Naive thymus-derived CD8-positive, alpha-beta T cell (primary cell): ENCODE measurements around the gene KRT40. TPM values are rescaled to one million over a fixed set of nuclear protein-coding genes. Genes with fewer than 3 reads are reported as not detected.
A peak's percentile ranks its signal among the peaks of the same experiment; 100 is the strongest.

Source experiments
- ATAC-seq, 2 donors: fragments of 150-1000 bp; cut with Tn5 transposase in 1 of 2; sonication (Bioruptor Pico), chemical (Tn5 transposase) in 1 of 2; 1 replicate in 1 of 2; 2 replicates in 1 of 2; pipeline ENCODE4 v1.10.0; 2021; ENCODE audit warnings: mild to moderate bottlenecking in 2 of 2, moderate library complexity in 2 of 2
- POLR2A ChIA-PET: fragments of 350-600 bp; sonication (Branson Sonifier 250); formaldehyde crosslinking; loops from one replicate; lab custom pipeline; 2021; ENCODE audit warnings: antibody characterized with exemption; lab: Charles Lee
- DNase-seq, 10 donors: peaks; one replicate each; pipeline versions ENCODE4 v3.0.0 to v3.0.0-alpha.2; 2020 to 2022
- H3K27ac Mint-ChIP-seq, 10 donors: one replicate each; pipeline ENCODE4 v1.8.0; 2020 to 2022; ENCODE audit warnings: mild to moderate bottlenecking in 10 of 10, mixed read lengths in 10 of 10, moderate library complexity in 4 of 10, inconsistent platforms in 1 of 10
- H3K27me3 Mint-ChIP-seq, 5 donors: one replicate each; pipeline ENCODE4 v1.8.0; 2021 to 2022; ENCODE audit warnings: mixed read lengths in 5 of 5
- H3K36me3 Mint-ChIP-seq, 3 donors: one replicate each; pipeline ENCODE4 v1.8.0; 2020 to 2022; ENCODE audit warnings: mixed read lengths in 3 of 3, mild to moderate bottlenecking in 2 of 3, inconsistent platforms in 1 of 3
- H3K4me1 Mint-ChIP-seq, 4 donors: one replicate each; pipeline ENCODE4 v1.8.0; 2021 to 2022; ENCODE audit warnings: mixed read lengths in 4 of 4
- H3K4me3 Mint-ChIP-seq, 10 donors: one replicate each; pipeline ENCODE4 v1.8.0; 2020 to 2022; ENCODE audit warnings: mild to moderate bottlenecking in 10 of 10, mixed read lengths in 10 of 10, moderate library complexity in 6 of 10, inconsistent platforms in 1 of 10
- H3K9me3 Mint-ChIP-seq, 9 donors: one replicate each; pipeline ENCODE4 v1.8.0; 2020 to 2022; ENCODE audit warnings: mixed read lengths in 9 of 9, mild to moderate bottlenecking in 3 of 9, inconsistent platforms in 1 of 9, moderate library complexity in 1 of 9
- polyA plus RNA-seq, 3 donors: library from polyadenylated mRNA; unstranded; fragments of 300-500 nt; fragmentation: Illumina TruSeq; gene quantifications; one replicate each; pipeline ENCODE4 v1.2.3, GENCODE V29; 2021
- total RNA-seq, 8 experiments: library from RNA in 2 of 8; stranded (reverse) in 2 of 8; gene quantifications; one replicate each; pipeline ENCODE4 v1.2.3 and lab custom pipeline; 2021 to 2026

KRT40 gene
- total and polyA plus RNA-seq, 5 experiments from 2014 or later: not detected

DNA sequence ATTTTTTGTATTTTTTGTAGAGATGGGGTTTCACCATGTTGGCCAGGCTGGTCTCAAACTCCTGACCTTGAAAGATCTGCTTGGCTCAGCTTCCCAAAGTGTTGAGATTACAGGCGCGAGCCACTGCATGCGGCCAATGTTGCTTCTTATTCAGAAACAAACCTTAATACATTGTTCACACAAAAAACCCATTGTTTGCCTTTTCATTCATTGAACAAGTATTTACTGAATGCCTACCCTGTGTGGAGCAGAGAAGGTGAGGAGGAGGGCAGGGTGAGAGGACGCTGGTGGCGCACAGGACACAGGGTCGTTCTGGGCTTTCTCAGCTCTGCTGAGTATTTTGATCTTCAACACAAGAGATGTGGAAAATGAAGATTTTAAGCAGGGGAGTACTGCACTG lies 38.7 kb downstream of the KRT40 start:
- DNase-seq (no peak), ATAC-seq (no peak)
- Mint-ChIP-seq H3K4me3 (no peak overlapping the region), H3K27ac (no peak overlapping the region), H3K9me3 (peaks cover 0 to 2% (median 0%) of the 10 kb centered on the region in 9 donors), H3K4me1 (peaks cover 0 to 4% (median 2%) of the 10 kb centered on the region in 4 donors), H3K27me3 (peaks cover 33 to 79% (median 51%) of the 10 kb centered on the region in 5 donors), H3K36me3 (no peaks in the 10 kb centered on the region)
- POLR2A ChIA-PET: no interaction called here

GRCh38 chr17:40944531-40944930 lies 39.6 kb downstream of the KRT40 start:
- ATAC-seq: no peak
- DNase-seq: no peak
- POLR2A ChIA-PET: no interaction called here
- H3K27me3 Mint-ChIP-seq: peaks cover 28 to 70% (median 45%) of the 10 kb centered on the region in 5 donors
- H3K27ac Mint-ChIP-seq: no peak overlapping the region
- H3K4me3 Mint-ChIP-seq: no peak overlapping the region
- H3K4me1 Mint-ChIP-seq: peaks cover 0 to 4% (median 2%) of the 10 kb centered on the region in 4 donors
- H3K9me3 Mint-ChIP-seq: peaks cover 0 to 2% (median 0%) of the 10 kb centered on the region in 9 donors
- no peaks in the 10 kb centered on the region for H3K36me3 Mint-ChIP-seq

DNA sequence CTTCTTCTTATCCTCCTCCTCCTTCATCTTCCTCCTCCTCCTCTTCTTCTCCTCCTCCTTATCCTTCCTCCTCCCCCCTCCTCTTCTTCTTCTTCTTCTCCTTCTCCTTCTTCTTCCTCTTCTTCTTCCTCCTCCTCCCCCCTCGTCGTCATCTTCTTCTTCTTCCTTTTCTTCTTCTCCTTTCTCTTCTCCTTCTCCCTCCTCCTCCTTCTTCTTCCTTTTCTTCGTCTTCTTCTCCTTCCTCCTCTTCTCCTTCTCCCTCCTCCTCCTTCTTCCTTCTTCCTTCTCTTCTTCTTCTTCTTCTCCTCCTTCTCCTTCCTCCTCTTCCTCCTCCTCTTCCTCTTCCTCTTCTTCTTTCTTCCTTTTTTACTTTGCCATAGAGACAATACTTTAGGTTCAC lies 41.6 kb downstream of the KRT40 start:
- Mint-ChIP-seq H3K4me1 (peaks cover 0 to 4% (median 0%) of the 10 kb centered on the region in 4 donors), H3K27me3 (peaks cover 22 to 51% (median 28%) of the 10 kb centered on the region in 5 donors), H3K36me3 (no peaks in the 10 kb centered on the region), H3K4me3 (no peak overlapping the region), H3K9me3 (peaks cover 0 to 2% (median 0%) of the 10 kb centered on the region in 9 donors), H3K27ac (no peak overlapping the region)
- POLR2A ChIA-PET: no interaction called here
- DNase-seq (no peak), ATAC-seq (no peak)

GRCh38 chr17:40940266-40940665 lies 43.9 kb downstream of the KRT40 start:
- POLR2A ChIA-PET: no interaction called here
- DNase-seq (no peak), ATAC-seq (no peak)
- no peak overlapping the region for H3K27ac Mint-ChIP-seq
- H3K4me1 Mint-ChIP-seq: peaks cover 0 to 4% (median 0%) of the 10 kb centered on the region in 4 donors
- peaks cover 8 to 46% (median 18%) of the 10 kb centered on the region in 5 donors for H3K27me3 Mint-ChIP-seq
- H3K9me3 Mint-ChIP-seq: peaks cover 0 to 2% (median 0%) of the 10 kb centered on the region in 9 donors
- no peak overlapping the region for H3K4me3 Mint-ChIP-seq
- no peaks in the 10 kb centered on the region for H3K36me3 Mint-ChIP-seq

DNA sequence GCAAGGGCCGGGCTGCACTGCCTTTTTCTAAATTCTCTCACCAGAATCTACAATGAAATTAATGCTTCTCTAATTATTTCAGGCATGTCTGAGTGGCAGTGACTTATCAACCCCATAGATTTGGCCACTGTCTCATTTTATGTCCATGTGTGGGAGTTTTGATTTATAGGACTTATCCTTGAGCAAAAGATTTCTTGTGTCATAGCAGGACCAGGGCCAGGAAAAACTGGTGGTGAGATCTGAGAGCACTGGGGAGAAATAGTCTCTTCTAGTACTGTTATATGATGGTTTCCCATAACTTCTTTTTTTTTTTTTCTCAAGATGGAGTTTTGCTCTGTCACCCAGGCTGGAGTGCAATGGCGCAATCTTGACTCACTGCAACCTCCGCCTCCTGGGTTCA lies 45.1 kb downstream of the KRT40 start:
- Mint-ChIP-seq H3K36me3 (no peaks in the 10 kb centered on the region), H3K9me3 (peaks cover 0 to 2% (median 0%) of the 10 kb centered on the region in 9 donors), H3K27me3 (peaks cover 9 to 34% (median 13%) of the 10 kb centered on the region in 5 donors), H3K4me3 (no peak overlapping the region), H3K4me1 (peaks cover 0 to 4% (median 0%) of the 10 kb centered on the region in 4 donors), H3K27ac (peak overlapping the region in 1 of 10 donors; percentile 65)
- POLR2A ChIA-PET: no interaction called here
- DNase-seq (no peak), ATAC-seq (no peak)

DNA sequence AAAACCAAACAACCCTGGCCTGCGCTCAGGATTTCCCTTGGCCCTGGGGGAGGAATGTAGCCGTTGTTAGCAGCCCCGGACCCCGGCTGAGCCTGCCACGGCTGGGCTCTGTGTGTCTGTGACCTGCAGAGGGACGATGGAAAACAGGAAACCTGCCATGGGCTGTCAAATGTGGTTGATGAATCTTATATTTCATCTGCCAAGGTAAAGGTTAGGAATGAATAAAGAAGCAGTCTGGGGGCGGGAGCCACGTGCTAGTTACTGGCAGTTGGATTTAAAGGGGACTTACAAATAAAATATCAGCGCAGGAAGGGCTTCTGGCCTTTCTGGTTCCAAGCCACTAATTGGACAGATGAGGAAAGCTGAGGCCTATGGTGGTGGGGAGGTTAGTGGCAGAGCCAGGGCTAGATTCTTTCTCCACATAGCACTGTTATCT lies 46.7 kb downstream of the KRT40 start, which contains the start of gene KRT23:
Gene KRT23, minus strand, starts transcription at position 263 of the 436 bp plus-strand sequence. CDS start 1,043 bp downstream, outside the sequence.
- DNase-seq (no peak), ATAC-seq (no peak)
- H3K4me3 Mint-ChIP-seq: no peak within 1 kb of the TSS
- H3K4me1 Mint-ChIP-seq: peaks cover 0 to under 1% (median 0%) of the 10 kb centered on the region in 4 donors
- peak within 1 kb of the TSS in 1 of 10 donors; percentile 47 for H3K27ac Mint-ChIP-seq
- POLR2A ChIA-PET: no interaction called here
- H3K27me3 Mint-ChIP-seq: peaks cover 6 to 26% (median 9%) of the 10 kb centered on the region in 5 donors
- no peaks in the 10 kb centered on the region for H3K9me3 Mint-ChIP-seq
- H3K36me3 Mint-ChIP-seq: no peaks in the 10 kb centered on the region

GRCh38 chr17:40936976-40937375 lies 47.1 kb downstream of the KRT40 start:
- Mint-ChIP-seq H3K27ac (no peak overlapping the region), H3K27me3 (peaks cover 4 to 25% (median 8%) of the 10 kb centered on the region in 5 donors), H3K4me1 (no peaks in the 10 kb centered on the region), H3K4me3 (no peak overlapping the region), H3K36me3 (no peaks in the 10 kb centered on the region), H3K9me3 (no peaks in the 10 kb centered on the region)
- ATAC-seq (no peak), DNase-seq (no peak)
- POLR2A ChIA-PET: no interaction called here

DNA sequence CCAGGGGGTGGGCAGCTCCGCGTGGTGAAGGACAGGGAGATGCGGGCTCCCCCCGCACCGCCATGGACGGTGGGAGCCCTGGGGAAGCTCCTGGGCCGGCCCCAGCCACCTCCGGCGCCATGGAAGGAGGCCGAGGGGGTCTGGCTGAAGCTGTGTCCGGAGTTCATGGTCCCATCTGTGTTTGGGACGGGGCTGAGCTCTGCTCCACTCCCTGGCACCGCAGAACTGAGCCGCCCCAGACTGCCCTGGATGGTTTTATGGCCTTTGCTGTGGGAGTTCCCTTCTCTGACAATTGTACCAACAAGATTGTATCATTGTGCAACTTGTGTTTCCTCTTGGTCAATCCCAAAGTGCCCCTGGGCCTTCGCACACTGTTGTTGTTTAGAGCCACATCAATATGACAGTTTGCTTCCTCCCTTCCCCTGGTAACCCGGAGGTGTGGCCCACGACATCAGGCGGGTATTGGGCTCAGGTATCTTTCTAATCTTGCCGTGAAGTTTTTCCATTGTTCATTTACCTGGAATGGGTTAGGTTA lies 47.6 kb downstream of the KRT40 start:
- Mint-ChIP-seq H3K9me3 (no peaks in the 10 kb centered on the region), H3K4me3 (no peak overlapping the region), H3K27ac (no peak overlapping the region), H3K27me3 (peaks cover 4 to 25% (median 8%) of the 10 kb centered on the region in 5 donors), H3K36me3 (no peaks in the 10 kb centered on the region), H3K4me1 (no peaks in the 10 kb centered on the region)
- POLR2A ChIA-PET: no interaction called here
- DNase-seq: no peak
- ATAC-seq: no peak

- Mint-ChIP-seq H3K36me3 (no peaks in the 10 kb centered on the region), H3K4me3 (no peak overlapping the region), H3K4me1 (no peaks in the 10 kb centered on the region), H3K27ac (no peak overlapping the region), H3K27me3 (peaks cover 4 to 25% (median 8%) of the 10 kb centered on the region in 5 donors), H3K9me3 (no peaks in the 10 kb centered on the region)
- POLR2A ChIA-PET: no interaction called here
- DNase-seq (no peak), ATAC-seq (no peak)
Measured at GRCh38 chr17:40935624-40936023, 48.5 kb downstream of the KRT40 start.

DNA sequence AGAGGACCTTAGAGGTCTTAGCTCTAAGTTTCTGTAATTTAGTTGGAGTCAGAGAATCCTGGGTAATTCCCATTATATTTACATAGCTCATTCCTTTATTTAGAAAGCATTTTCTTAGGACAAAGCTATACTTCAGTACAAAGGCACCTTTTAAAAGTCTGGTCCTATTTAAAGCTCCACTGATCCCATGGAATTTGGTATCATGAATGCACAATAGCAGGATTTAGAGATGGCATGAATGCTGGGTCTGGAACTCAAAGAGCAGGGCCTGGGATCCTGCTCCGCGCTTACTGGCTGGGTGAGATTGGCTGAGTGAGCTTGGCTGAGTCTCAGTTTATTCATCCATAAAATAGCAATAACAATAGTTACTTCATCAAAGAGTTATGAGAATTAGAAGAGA lies 51.5 kb downstream of the KRT40 start:
- DNase-seq: no peak
- POLR2A ChIA-PET: no interaction called here
- Mint-ChIP-seq H3K27ac (no peak overlapping the region), H3K4me1 (no peaks in the 10 kb centered on the region), H3K27me3 (peaks cover 6 to 32% (median 16%) of the 10 kb centered on the region in 5 donors), H3K4me3 (no peak overlapping the region), H3K36me3 (no peaks in the 10 kb centered on the region), H3K9me3 (no peaks in the 10 kb centered on the region)
- no peak for ATAC-seq

- Mint-ChIP-seq H3K9me3 (no peaks in the 10 kb centered on the region), H3K27ac (no peak overlapping the region), H3K4me1 (no peaks in the 10 kb centered on the region), H3K36me3 (no peaks in the 10 kb centered on the region), H3K4me3 (no peak overlapping the region), H3K27me3 (peaks cover 12 to 36% (median 22%) of the 10 kb centered on the region in 5 donors)
- DNase-seq: no peak
- POLR2A ChIA-PET: no interaction called here
- ATAC-seq: no peak
Measured at GRCh38 chr17:40931311-40931710, 52.8 kb downstream of the KRT40 start.
